NCI-H1092 treated with DMSO at 0.1 percent for 48 hours (cell line): ENCODE results near the gene RNF222.
"Not testable (repeated sequence)": the region's sequence is repeated elsewhere in the genome, so short reads cannot be mapped to it uniquely, and the experiment has no call there.

Experiments used
- DNase-seq: peaks from one replicate; lab custom pipeline; 2025; lab: John Stamatoyannopoulos, UW

The RNF222 gene

DNA sequence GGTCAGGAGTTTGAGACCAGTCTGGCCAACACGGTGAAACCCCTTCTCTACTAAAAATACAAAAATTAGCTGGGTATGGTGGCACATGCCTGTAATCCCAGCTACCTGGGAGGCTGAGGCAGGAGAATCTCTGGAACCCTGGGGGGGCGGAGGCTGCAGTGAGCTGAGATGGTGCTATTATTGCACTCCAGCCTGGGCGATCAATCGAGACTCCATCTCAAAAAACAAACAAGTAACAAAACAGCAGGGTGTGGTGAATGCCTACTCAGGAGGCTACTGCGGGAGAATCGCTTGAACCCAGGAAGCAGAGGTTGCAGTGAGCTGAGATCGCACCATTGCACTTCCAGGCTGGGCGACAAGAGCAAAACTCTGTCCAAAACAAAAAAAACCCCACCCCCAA, 19.5 kb downstream of the RNF222 start:
- DNase-seq = not testable (repeated sequence)

DNA sequence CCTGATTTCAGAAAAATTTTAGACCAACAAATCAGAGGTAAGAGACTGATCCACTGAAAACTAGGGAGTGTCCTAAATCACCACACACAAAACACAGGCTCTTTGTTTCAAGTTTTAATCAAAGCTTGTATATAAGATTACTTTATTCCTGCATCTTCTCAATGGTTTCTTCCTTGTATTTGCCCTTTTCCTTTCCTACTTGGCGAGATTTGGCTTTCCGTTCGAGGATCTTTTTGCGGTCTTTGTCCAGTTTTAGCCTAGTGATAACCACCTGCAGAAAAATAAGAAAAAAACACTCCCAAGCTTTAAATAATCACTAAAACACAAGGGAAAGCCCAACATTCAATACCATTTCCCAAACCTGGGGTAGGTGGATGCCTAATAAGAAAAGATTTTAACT, 20.2 kb downstream of the RNF222 start:
- no peak for DNase-seq

DNA sequence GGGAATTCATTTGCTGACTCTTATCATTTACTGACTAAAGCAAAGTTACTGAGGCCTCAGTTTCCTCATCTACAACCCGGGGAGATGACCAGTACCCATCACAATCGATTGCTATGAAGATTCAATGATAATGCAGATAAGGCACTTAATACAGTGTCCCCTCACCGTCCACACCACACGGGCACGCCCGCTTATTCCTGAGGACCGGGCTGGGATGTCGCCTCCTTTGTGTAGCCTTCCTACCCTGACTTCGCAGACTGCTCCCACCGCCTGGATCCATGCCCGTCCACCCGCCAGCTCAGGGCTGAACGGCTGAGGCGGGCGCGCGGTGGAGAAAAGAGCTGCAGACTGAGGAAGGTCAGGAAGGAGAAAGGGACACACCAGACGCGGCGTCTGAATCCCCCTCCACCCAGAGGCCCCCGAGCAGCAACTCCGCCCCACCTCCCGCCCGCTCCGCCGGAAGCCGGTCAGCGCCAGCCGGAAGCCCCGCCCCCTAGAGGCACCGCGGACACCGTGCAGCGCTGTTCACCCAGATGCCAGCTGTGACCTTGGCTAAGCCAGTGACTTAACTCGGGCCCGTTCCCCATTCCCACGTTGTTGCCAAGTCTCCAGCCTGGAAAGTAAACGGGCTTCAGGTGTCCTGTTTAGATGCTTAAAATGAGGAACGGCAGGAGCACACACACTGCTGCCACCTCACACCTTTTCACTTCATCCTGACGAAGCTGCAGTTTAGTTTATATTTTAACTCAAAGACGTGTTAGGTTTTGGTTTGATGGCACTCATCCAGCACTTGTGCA, 21.2 kb downstream of the RNF222 start, which contains the start of gene KRABD2:
TSS of gene KRABD2 (minus strand) at position 434 of the 797 bp plus-strand sequence.
- DNase-seq = peak; percentile 79

DNA sequence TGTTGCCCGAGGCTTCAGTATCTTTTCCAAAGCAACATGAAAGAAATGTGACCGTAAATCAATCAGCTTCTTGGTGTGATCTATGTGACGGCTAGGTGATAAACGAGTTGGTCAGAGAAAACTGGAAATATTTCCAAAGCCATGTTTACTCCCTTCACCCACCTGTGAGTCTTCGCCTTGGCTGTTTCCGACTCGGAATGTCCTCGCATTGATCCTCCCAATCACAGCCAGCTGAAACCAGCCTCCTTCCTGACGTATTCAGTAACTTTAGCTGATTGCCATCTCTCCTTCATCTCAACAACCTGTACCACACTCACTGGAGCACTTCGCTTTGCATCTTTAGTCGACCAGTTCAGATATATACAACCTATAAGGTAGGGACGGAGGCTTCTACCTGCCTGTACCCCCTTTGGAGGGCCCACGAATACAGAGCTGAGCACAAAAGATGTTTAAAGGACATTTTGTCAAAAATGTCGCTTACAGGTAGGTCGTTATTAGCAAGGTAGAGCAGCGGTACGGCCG, 21.8 kb downstream of the RNF222 start:
- DNase-seq = peak; percentile 26

DNA sequence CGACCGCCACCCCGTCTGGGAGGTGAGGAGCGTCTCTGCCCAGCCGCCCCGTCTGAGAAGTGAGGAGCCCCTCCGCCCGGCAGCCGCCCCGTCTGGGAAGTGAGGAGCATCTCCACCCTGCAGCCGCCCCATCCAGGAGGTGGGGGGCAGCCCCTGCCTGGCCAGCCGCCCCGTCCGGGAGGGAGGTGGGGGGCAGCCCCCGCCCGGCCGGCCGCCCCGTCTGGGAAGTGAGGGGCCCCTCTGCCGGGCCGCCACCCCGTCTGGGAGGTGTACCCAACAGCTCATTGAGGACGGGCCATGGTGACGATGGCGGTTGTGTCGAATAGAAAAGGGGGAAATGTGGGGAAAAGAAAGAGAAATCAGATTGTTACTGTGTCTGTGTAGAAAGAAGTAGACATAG, 23.8 kb downstream of the RNF222 start:
- not testable (repeated sequence) for DNase-seq

DNA sequence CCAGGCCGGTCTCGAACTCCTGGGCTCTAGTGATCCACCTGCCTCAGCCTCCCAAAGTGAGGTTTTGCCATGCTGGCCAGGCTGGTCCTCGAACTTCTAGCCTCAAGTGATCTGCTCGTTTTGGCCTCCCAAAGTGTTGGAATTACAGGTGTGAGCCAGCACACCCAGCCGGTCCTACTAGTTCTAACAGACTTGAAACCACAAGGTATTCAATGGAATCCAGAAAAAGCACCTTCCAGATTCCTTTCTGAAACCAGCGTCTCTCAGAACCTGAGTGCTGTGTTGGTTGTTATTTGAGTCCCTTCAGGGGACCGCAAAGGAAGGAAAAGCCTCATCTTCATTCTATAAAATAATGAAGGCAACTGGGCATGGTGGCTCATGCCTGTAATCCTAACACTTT, 25.2 kb downstream of the RNF222 start:
- DNase-seq = no peak

DNA sequence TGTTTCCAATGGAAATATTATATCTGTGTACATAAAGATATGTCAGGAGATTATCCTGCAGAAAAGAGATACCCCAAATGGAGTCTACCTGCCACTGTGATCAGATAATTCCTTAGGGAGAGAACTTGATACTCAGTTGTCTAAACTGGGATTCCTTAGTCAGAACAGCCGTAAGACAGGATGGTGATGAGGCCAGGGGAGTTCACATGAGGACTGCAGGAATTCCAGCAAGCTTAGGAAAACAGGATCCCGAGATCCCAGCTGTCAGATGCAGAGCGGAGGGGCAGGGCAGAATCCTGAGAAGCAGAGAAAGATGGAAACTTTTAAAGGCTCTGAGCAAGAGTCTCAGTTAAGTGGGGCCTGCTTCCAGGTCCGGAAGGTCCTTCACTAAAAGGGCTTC, 25.8 kb downstream of the RNF222 start:
- no peak for DNase-seq

DNA sequence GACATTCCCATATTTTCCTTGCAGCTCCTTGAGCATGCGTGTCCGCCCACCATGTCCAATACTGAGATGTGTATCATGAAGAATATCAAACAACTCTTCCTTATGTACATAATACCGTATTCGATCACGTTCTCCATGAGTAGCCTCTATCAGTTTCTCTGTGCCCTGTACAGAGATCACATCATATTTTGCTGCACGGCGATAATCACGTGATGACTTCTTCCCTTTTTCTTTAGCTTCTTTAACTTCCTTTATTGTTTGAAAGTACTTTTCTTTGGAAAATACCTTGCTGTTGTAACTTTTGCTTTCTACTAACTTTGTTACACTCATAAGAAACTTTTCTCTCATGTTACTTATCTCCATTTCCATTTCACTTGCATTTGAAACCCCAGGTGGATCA, 27.7 kb downstream of the RNF222 start:
- no peak for DNase-seq

DNA sequence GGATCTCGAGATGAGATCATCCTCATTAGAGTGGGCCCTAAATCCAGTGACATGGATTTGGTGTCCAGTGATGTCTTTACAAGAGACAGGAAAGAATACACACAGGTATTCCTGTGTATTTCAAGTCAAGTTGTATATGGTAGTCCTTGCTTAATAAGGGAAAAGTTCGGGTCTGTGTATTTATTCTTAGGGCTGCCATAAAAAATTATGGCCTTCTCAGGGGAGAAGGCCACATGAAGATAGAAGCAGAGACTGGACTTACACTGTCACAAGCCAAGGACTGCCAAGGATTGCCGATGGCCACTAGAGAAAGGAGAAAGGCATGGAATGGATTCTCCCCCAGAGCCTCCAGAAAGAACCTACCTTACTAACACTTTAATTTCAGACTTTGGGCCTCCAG, 29.4 kb downstream of the RNF222 start:
- DNase-seq = no peak

DNA sequence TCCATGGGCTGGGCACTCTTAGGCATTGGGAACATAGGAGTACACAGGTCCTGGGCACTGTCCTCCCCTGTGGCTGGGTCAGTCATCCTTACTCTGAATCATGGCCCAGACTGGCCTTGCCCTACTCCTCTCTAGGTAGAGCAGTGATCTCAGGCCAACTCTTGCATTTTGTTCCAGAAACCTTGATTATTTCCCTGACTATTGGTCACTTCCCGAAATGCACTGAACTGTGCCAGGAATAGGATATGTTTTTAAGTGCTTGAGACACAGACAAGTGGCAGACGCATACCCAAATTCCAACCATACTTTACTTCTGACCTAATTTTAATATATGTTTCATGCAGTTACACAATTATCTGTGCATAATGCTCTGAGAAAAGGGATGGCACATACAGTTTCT, 31.4 kb downstream of the RNF222 start:
- no peak for DNase-seq

DNA sequence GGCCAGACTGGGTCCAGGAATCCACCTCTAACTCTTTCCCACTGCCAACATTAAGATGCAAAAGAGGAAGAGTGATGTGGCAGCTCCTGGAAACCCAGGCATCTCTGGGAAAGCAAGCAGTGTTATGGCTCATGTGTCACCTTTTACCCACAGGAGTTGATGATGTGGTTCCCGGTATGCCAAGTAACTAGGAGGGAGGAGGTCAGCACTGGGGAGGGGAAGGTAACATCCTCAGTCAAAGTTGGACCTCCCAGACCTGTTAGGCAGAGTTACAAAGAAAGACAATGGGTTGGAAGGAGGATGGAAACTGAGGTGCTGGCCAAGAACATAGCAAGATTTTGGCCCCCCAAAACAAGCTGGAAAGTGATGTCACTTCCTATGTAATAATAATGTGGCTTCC, 32.5 kb downstream of the RNF222 start:
- DNase-seq = no peak

DNA sequence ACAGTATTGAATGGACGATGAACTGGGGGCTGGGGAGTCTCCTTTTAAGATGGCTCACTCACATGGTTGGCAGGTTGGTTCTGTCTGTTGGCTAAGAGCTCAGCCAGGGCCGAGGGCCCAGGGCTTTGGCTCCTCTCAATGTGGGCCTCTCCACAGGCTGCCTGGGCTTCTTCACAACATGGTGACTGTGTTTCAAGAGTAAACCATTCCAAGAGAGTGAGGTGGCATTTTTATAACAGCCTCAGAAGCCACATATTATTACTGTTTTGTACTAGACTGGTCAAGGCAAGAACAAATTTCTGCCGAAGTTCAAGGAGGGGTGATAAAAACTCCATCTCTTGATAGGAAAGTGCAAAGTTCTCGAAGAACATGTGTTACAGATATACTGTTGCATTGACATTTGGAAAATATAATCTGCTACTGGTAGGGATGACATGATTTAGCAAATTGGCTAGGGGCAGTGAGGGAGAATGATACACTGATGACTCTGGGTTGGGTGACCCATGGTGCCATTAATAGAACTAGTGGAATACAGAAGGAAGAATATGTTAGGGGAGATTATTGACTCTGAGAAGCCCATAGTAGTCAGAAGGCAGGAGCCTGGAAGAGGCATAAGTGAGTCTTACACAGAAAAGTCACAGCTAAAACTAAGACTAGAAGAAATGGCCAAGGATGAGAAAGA, 34.8 kb downstream of the RNF222 start:
- no peak for DNase-seq

DNA sequence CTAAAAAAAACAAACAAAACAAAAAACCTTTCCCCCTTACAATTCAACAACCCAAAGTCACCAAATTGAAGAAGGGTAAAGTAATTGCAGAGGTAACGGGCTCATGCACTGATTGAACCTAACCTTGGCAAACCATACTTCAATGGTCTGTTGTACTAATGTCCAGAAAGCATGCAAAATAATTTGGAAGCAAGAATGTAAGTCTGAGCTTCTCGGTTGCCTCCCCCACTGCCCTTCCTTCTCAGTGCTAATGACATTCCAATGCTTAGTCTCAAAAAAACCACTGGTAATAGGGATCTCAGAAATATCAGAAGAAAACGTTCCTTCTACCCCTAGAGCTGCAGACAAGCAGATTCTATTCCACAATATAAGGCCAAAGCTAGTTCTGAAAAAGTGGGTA, 36.9 kb downstream of the RNF222 start:
- no peak for DNase-seq

DNA sequence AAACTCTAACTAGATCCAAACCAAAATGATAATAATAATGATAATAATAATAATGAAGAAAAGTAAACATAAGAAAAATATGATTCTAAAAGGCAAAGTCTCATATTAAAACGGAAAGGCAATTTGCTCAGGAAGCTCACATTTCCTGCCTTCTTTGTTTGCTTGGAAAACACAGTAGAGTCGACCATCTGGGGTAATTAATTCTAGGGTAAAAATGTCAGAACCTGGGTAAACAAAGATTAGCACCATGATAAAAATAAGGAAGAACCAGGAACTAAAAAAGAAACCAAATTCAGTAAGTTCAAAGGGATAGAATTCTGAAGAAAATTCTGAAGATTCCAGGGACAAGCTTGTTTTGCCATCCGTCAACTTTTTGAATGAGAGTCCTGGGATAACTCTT, 37.4 kb downstream of the RNF222 start:
- no peak for DNase-seq

DNA sequence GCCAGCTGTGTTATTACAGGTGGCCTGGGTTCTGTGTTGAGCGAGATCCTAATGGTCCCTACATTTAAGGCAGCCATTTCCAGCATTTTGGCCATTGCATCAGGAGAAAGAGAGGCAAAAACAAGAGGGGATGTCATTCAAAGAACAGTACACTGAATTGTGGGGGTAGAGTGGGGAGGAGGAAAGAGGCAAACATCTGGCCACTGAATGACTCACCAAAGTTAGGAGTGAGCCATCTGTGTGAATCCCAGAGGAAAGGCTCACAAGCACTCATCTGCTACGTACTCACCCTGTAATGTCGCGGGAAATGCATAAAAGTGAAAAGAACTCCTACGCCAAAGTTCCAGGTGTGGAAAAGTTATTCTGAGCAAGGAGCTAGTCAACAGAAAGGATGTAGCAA, 37.9 kb downstream of the RNF222 start:
- no peak for DNase-seq

DNA sequence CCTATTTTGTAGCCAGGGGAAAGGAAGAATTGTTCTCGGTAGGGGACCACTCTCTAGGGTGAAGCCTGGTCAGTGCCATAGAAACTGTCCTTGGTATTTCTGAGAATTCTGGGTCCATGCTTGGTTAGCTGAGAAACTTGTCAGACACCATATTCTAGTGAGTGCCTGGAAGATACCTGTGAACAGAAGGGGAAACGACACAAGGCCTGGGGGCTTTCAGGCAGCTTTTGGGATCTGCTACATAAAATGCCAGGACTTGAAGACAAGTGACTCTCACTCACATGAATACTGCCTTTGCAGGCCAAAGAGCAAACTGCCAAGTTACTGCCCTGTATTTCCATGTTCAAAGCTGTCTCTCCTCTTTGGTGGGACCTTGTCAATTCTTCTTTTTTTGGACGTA, 39.7 kb downstream of the RNF222 start:
- DNase-seq = no peak

DNA sequence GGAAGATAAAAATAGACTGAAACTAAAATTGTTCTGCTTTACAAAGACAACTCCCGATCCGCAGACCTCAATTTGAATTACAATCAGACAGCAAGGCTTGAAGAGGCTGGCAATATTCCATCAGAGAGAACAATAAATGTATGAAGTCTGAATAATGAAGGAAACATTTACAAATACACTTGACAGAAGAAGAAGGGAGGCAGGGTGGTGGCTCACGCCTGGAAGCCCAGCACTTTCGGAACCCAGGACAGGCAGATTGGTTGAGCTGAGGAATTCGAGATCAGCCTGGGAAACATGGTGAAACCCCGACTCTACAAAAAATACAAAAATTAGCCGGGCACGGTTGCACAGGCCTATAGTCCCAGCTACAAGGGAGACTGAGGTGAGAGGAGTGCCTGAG, 43.4 kb downstream of the RNF222 start:
- no peak for DNase-seq

DNA sequence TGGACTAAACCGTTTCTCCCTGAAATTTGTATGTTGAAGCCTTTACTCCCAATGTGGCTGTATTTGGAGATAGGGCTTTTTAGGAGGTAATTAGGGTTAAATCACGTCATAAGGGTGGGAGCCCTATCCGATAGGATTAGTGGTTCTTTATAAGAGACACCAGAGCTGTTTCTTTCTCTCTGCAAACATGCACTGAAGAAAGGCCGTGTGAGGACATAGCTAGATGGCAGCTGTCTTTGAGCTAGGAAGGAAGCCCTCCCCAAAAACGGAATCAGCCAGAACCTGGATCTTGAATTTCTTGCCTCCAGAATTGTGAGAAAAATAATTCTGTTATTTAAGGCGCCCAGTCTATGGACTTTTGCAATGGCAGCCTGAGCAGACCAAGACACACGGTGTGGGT, 43.9 kb downstream of the RNF222 start:
- DNase-seq = no peak

DNA sequence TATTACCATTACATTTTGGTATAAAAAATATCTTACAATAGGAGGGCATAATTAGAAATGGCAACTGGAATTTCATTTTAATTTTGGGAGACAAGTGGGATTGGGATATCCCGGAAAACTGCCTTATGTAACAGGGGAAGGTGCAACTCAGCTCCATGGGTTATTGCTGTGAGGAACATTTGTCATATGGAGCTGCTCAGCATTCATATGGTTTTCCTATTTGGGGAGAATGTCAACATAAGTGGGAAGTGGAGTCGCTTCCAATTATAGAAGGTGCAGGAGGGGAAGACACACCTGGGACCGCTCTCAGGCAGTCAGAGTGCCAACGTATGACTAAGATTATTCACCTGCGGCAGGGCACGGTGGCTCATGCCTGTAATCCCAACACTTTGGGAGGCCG, 47.3 kb downstream of the RNF222 start:
- DNase-seq = no peak

DNA sequence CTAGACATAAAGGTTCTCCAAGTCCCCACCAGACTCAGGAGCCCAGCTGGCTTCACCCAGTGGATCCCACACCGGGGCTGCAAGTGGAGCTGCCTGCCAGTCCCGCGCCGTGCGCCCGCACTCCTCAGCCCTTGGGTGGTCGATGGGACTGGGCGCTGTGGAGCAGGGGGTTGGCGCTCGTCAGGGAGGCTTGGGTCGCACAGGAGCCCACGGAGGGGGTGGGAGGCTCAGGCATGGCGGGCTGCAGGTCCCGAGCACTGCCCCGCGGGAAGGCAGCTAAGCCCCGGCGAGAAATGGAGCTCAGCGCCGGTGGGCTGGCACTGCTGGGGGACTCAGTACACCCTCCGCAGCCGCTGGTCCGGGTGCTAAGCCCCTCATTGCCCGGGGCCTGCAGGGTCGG, 50.6 kb downstream of the RNF222 start:
- DNase-seq = not testable (repeated sequence)

DNA sequence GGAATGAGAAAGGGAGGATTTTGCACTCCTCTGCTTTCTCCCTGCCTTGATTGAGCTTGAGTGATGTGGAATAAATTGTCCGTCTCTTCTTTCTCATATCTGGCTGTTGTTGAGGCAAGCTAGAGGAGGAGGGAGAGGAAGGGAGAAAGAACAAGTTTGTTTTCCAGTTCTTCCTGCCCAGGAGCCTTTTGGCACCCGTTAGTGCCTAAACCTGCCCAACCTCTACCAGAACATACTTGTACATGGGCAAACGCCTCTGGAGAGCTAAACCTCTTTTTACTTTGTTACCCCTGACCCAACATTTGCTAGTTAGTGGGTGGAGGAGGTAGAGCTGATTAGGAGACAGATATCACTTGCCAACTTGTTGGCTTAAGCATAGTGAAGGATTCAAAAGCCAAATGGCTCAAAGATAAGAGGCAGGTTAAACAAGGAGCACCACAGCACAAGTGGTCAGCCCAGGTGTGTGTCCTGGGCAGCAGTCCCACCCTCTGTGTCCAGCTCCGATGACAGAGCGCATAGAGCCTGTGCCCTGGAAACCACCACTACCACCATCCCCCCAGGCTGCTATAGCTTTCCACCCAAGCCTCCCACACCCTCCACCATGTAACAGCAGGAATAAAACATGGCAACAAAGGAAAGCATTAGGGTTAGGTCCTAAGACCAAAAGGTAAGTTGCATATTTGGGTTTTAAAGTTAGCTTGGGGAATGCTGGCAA, 51.5 kb downstream of the RNF222 start:
- DNase-seq = no peak

DNA sequence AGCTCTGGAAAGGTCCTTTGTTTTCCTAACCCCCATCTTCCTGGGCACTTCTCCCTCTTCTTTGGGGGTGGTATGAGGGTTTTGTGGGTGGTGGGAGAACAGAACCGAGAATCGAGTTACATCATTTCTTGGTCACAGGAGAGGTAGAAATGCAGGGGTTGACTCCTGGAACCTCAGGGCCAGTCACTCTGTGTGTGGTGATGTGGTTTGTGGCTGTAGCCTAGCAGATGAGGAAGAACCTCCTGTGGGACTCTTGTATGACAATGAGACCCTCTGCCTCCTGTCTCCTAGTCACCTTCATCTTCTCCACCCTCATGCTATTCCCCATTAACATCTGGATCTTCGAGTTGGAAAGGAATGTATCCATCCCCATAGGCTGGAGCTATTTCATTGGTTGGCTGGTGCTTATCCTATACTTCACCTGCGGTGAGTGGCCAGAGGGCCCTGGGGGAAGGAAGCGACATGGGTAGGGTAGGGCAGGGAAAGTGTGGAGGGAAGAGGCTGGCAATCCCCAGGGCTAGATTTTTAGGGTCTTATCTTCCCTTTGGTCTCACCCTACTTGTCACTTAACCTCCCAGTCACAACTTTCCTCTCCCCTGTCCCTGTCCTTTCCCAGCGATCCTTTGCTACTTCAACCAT, 52.5 kb downstream of the RNF222 start:
- no peak for DNase-seq
